MG63 (cell line): ENCODE results near the gene AHRR. TPM values are rescaled to one million over a fixed set of nuclear protein-coding genes. Genes with fewer than 3 reads are reported as not detected.
"Not testable (repeated sequence)": the region's sequence is repeated elsewhere in the genome, so short reads cannot be mapped to it uniquely, and the experiment has no call there.

Source experiments
- DNase-seq: peaks from one replicate; pipeline ENCODE4 v3.0.0-alpha.2; 2020
- H3K27me3 ChIP-seq: fragments of 250-450 bp; sonication (Bioruptor Pico); 2 replicates; pipeline ENCODE4 v1.5.1; 2020; ENCODE audit warnings: mild to moderate bottlenecking, moderate library complexity
- H3K36me3 ChIP-seq: fragments of 250-450 bp; sonication (Bioruptor Pico); 2 replicates; pipeline ENCODE4 v1.5.1; 2020; ENCODE audit warnings: mild to moderate bottlenecking, moderate library complexity
- H3K4me3 ChIP-seq: fragments of 250-450 bp; sonication (Bioruptor Pico); 2 replicates; pipeline ENCODE4 v1.5.1; 2020; ENCODE audit warnings: mild to moderate bottlenecking, moderate library complexity
- H3K9me3 ChIP-seq: fragments of 250-450 bp; sonication (Bioruptor Pico); 2 replicates; pipeline ENCODE4 v1.5.1; 2020; ENCODE audit warnings: mild to moderate bottlenecking, moderate library complexity
- total RNA-seq: library from RNA; depleted of rRNA; stranded (reverse); fragments of >200 nt; shearing (Covaris generic); gene quantifications from 2 replicates; pipeline ENCODE4 v1.2.3, GENCODE V29; 2014; ENCODE audit warnings: low replicate concordance; rRNA removed

The AHRR gene
- 20.6 and 24.5 TPM in 2 replicates for total RNA-seq

GRCh38 chr5:321230-321725 lies at the start of gene AHRR:
Gene AHRR, plus strand, starts transcription at chr5:321714. Its CDS starts 22,189 bp downstream, at chr5:343903.
- Histone ChIP-seq H3K9me3 (no peaks in the 10 kb centered on the region), H3K36me3 (peaks cover 28% of the 10 kb centered on the region), H3K27me3 (no peaks in the 10 kb centered on the region), H3K4me3 (peak within 1 kb of the TSS; percentile 77)
- peak; percentile 84 for DNase-seq

GRCh38 chr5:271828-272167 lies 49.7 kb upstream of the AHRR start:
- H3K27me3 ChIP-seq, H3K9me3 ChIP-seq, DNase-seq: not testable (repeated sequence)
- Histone ChIP-seq H3K36me3 (peaks cover 33% of the 10 kb centered on the region), H3K4me3 (peak overlapping the region; percentile 97)

- DNase-seq, result not testable (repeated sequence)
Observed at GRCh38 chr5:273091-273490, 48.4 kb upstream of the AHRR start.

GRCh38 chr5:273491-273890 lies 48.0 kb upstream of the AHRR start:
- not testable (repeated sequence) for H3K27me3 ChIP-seq
- H3K4me3 ChIP-seq, result peak overlapping the region; percentile 97

More at GRCh38 chr5:273091-273490, 48.4 kb upstream of the AHRR start:
- not testable (repeated sequence) for H3K9me3 ChIP-seq, H3K27me3 ChIP-seq
- H3K4me3 ChIP-seq, result peak overlapping the region; percentile 97
- peaks cover 37% of the 10 kb centered on the region for H3K36me3 ChIP-seq

GRCh38 chr5:274346-274745 lies 47.2 kb upstream of the AHRR start:
- H3K9me3 ChIP-seq, DNase-seq, H3K27me3 ChIP-seq, H3K4me3 ChIP-seq: not testable (repeated sequence)
- H3K36me3 ChIP-seq, result peaks cover 37% of the 10 kb centered on the region

More at GRCh38 chr5:273491-273890, 48.0 kb upstream of the AHRR start:
- peaks cover 37% of the 10 kb centered on the region for H3K36me3 ChIP-seq
- not testable (repeated sequence) for H3K9me3 ChIP-seq, DNase-seq

GRCh38 chr5:278646-279045 lies 42.9 kb upstream of the AHRR start:
- no peak for DNase-seq
- Histone ChIP-seq H3K36me3 (peaks cover 39% of the 10 kb centered on the region), H3K4me3 (no peak overlapping the region), H3K9me3 (no peaks in the 10 kb centered on the region), H3K27me3 (no peaks in the 10 kb centered on the region)

GRCh38 chr5:279051-279665 lies 42.4 kb upstream of the AHRR start:
- not testable (repeated sequence) for H3K4me3 ChIP-seq, H3K9me3 ChIP-seq, H3K27me3 ChIP-seq, DNase-seq
- H3K36me3 ChIP-seq, result peaks cover 34% of the 10 kb centered on the region

- DNase-seq, result no peak
- Histone ChIP-seq H3K36me3 (peaks cover 21% of the 10 kb centered on the region), H3K9me3 (no peaks in the 10 kb centered on the region)
Observed at GRCh38 chr5:285991-286557, 35.4 kb upstream of the AHRR start.

GRCh38 chr5:290200-290599 lies 31.3 kb upstream of the AHRR start:
- not testable (repeated sequence) for H3K9me3 ChIP-seq, DNase-seq, H3K4me3 ChIP-seq, H3K27me3 ChIP-seq
- H3K36me3 ChIP-seq, result peaks cover 33% of the 10 kb centered on the region

More at GRCh38 chr5:285991-286557, 35.4 kb upstream of the AHRR start:
- no peaks in the 10 kb centered on the region for H3K27me3 ChIP-seq
- H3K4me3 ChIP-seq, result no peak overlapping the region

GRCh38 chr5:291345-291744 lies 30.2 kb upstream of the AHRR start:
- H3K4me3 ChIP-seq, DNase-seq, H3K27me3 ChIP-seq, H3K9me3 ChIP-seq: not testable (repeated sequence)
- H3K36me3 ChIP-seq, result peaks cover 33% of the 10 kb centered on the region

GRCh38 chr5:294788-295187 lies 26.7 kb upstream of the AHRR start:
- peaks cover 25% of the 10 kb centered on the region for H3K36me3 ChIP-seq
- not testable (repeated sequence) for H3K27me3 ChIP-seq, H3K9me3 ChIP-seq, DNase-seq, H3K4me3 ChIP-seq

- not testable (repeated sequence) for H3K27me3 ChIP-seq, H3K9me3 ChIP-seq, H3K4me3 ChIP-seq, DNase-seq
- H3K36me3 ChIP-seq, result peaks cover 20% of the 10 kb centered on the region
Observed at GRCh38 chr5:296207-296606, 25.3 kb upstream of the AHRR start.

GRCh38 chr5:296954-297353 lies 24.6 kb upstream of the AHRR start:
- H3K36me3 ChIP-seq, result peaks cover 17% of the 10 kb centered on the region
- H3K4me3 ChIP-seq, H3K27me3 ChIP-seq, H3K9me3 ChIP-seq, DNase-seq: not testable (repeated sequence)

- not testable (repeated sequence) for H3K9me3 ChIP-seq, H3K27me3 ChIP-seq, DNase-seq, H3K4me3 ChIP-seq
- peaks cover 12% of the 10 kb centered on the region for H3K36me3 ChIP-seq
Observed at GRCh38 chr5:297448-297847, 24.1 kb upstream of the AHRR start.

- H3K4me3 ChIP-seq, H3K36me3 ChIP-seq, H3K9me3 ChIP-seq, H3K27me3 ChIP-seq, DNase-seq: not testable (repeated sequence)
Observed at GRCh38 chr5:297991-298736, 23.4 kb upstream of the AHRR start.

GRCh38 chr5:298737-299125 lies 22.8 kb upstream of the AHRR start:
- Histone ChIP-seq H3K27me3 (no peaks in the 10 kb centered on the region), H3K9me3 (no peaks in the 10 kb centered on the region), H3K36me3 (peaks cover 6% of the 10 kb centered on the region; the same call in 1 of the 2 replicates), H3K4me3 (no peak overlapping the region)
- DNase-seq, result no peak

GRCh38 chr5:299921-300320 lies 21.6 kb upstream of the AHRR start:
- H3K27me3 ChIP-seq, H3K4me3 ChIP-seq, H3K36me3 ChIP-seq, DNase-seq, H3K9me3 ChIP-seq: not testable (repeated sequence)
